Measurements from ENCODE around the gene FGR. TPM values are rescaled to one million over a fixed set of nuclear protein-coding genes. Genes with fewer than 3 reads are reported as not detected.

FGR gene
- total and polyA plus RNA-seq, 2 of the 13 experiments (the other 11 are each of a cell fraction or from before 2014, with no cell fraction given): not detected

DNA sequence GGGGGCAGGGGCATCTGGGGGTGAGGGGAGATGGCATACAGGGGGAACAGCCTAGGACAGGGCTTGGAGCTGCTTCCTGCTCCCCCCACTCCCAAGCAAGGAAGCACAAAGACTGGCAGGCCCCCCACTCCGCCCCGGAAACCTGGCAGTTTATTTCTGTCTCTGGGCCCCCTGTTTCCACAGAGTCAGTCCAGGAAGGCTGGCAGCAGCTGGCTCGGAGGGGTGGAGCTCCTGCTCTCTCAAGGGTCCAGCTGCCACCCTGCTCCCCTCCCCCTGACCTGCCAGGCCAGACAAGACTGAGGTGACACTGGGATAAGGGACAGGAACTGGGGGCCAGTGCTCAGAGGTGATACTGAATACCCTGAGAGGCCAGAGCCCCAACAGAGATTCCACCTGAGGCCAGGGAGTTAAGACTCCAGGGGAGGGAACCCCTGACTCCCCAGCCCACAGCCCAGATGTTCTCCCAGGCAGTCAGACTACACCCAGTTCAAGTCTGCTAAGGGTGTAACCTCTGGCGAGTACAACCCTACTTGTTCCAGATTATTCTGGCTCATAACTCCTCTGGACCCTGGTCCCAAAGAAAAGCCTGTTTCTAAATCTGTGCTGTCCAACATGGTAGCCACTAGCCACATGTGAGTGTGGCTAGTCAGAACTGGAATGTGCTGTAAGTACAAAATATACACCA, 57.3 kb downstream of the FGR start:
- POLR2A ChIA-PET: interaction anchor here (2.5 to 3.2 kb wide), 2 partner anchors 14 to 21 kb away, joined by 8 to 11 read pairs; no protein-coding TSS in a partner anchor
- peaks cover 68% of the 10 kb centered on the region for H3K4me1 ChIP-seq (ENCODE audit: insufficient read depth, low read length)
- no TSS peak for BruUV-seq (replicated peaks)

More for the DNA sequence above, 57.3 kb downstream of the FGR start:
- no peak overlapping the region for H3K9ac ChIP-seq (ENCODE audit: insufficient read depth, low read depth, low read length)
- intact Hi-C loops (cut with micrococcal nuclease; ENCODE audit: unreplicated experiment) (no loop called here), in situ Hi-C loops (cut with HindIII; ENCODE audit: extremely low pct_ligation_motif_present, low pct_unique_long_range_greater_than_20kb) (no loop called here)
- peaks cover 20% of the 10 kb centered on the region for H3K79me2 ChIP-seq (ENCODE audit: insufficient read depth, low read length)
- no peak overlapping the region for H2AFZ ChIP-seq (ENCODE audit: low read length)
- CTCF ChIA-PET (ENCODE audit: low intra/inter-chr PET ratio, low total read pairs): no interaction called here
- H3K9me3 ChIP-seq (ENCODE audit: low read length): no peaks in the 10 kb centered on the region
- no peak for TF ChIP-seq ZNF235 (CRISPR knock-in tag; IDR thresholded peaks at IDR 0.05; ENCODE audit: borderline replicate concordance)
- no peak for TF ChIP-seq NFKB2 (CRISPR knock-in tag; IDR thresholded peaks at IDR 0.05; ENCODE audit: borderline replicate concordance)
- no peak for TF ChIP-seq ZNF251 (CRISPR knock-in tag; IDR thresholded peaks at IDR 0.05)
- no peak for TF ChIP-seq ZNF792 (CRISPR knock-in tag; IDR thresholded peaks at IDR 0.05)
- TF ChIP-seq, protein P1, sequence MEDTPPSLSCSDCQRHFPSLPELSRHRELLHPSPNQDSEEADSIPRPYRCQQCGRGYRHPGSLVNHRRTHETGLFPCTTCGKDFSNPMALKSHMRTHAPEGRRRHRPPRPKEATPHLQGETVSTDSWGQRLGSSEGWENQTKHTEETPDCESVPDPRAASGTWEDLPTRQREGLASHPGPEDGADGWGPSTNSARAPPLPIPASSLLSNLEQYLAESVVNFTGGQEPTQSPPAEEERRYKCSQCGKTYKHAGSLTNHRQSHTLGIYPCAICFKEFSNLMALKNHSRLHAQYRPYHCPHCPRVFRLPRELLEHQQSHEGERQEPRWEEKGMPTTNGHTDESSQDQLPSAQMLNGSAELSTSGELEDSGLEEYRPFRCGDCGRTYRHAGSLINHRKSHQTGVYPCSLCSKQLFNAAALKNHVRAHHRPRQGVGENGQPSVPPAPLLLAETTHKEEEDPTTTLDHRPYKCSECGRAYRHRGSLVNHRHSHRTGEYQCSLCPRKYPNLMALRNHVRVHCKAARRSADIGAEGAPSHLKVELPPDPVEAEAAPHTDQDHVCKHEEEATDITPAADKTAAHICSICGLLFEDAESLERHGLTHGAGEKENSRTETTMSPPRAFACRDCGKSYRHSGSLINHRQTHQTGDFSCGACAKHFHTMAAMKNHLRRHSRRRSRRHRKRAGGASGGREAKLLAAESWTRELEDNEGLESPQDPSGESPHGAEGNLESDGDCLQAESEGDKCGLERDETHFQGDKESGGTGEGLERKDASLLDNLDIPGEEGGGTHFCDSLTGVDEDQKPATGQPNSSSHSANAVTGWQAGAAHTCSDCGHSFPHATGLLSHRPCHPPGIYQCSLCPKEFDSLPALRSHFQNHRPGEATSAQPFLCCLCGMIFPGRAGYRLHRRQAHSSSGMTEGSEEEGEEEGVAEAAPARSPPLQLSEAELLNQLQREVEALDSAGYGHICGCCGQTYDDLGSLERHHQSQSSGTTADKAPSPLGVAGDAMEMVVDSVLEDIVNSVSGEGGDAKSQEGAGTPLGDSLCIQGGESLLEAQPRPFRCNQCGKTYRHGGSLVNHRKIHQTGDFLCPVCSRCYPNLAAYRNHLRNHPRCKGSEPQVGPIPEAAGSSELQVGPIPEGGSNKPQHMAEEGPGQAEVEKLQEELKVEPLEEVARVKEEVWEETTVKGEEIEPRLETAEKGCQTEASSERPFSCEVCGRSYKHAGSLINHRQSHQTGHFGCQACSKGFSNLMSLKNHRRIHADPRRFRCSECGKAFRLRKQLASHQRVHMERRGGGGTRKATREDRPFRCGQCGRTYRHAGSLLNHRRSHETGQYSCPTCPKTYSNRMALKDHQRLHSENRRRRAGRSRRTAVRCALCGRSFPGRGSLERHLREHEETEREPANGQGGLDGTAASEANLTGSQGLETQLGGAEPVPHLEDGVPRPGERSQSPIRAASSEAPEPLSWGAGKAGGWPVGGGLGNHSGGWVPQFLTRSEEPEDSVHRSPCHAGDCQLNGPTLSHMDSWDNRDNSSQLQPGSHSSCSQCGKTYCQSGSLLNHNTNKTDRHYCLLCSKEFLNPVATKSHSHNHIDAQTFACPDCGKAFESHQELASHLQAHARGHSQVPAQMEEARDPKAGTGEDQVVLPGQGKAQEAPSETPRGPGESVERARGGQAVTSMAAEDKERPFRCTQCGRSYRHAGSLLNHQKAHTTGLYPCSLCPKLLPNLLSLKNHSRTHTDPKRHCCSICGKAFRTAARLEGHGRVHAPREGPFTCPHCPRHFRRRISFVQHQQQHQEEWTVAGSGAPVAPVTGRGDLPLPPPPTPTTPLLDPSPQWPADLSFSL (CRISPR knock-in tag; IDR thresholded peaks at IDR 0.05): no peak
- no peak for TF ChIP-seq LCORL (IDR thresholded peaks at IDR 0.05)
- no peak for TF ChIP-seq LCORL (CRISPR knock-in tag; IDR thresholded peaks at IDR 0.05)
- FAIRE-seq (no peak), ATAC-seq (no peak), DNase-seq (ENCODE audit: low spot score) (no peak)
- H3K36me3 ChIP-seq (replicated peaks in 1 of 2; ENCODE audit: control insufficient read depth in 1 of 2, insufficient read depth in 2 of 2, low read length in 2 of 2): no peaks in the 10 kb centered on the region
- H3K4me3 ChIP-seq (replicated peaks in 1 of 3; ENCODE audit: insufficient read depth in 1 of 3, low read depth in 2 of 3, low read length in 3 of 3): no peak overlapping the region
- H3K4me2 ChIP-seq (ENCODE audit: low read depth, low read length): no peak overlapping the region
- no peak overlapping the region for H3K27ac ChIP-seq (ENCODE audit: extremely low read length, insufficient read depth, low read length)
- WGBS (ENCODE audit: low lambda C conversion rate): 100% methylated on average over 1 of the region's 4 CpGs
- H3K27me3 ChIP-seq (ENCODE audit: control insufficient read depth in 1 of 2, insufficient read depth in 2 of 2, low read length in 2 of 2): no peaks in the 10 kb centered on the region
- peaks cover 16% of the 10 kb centered on the region; the same call in 1 of the 2 replicates for H4K20me1 ChIP-seq (ENCODE audit: insufficient read depth, low read length)
